Breast epithelium (tissue), 4 donors: ENCODE measurements around the gene DHX35. TPM values are rescaled to one million over a fixed set of nuclear protein-coding genes. Genes with fewer than 3 reads are reported as not detected.

ENCODE experiments used
- DNase-seq, 2 donors: peaks; one replicate each; pipeline ENCODE4 v3.0.0-alpha.2; 2019; ENCODE audit warnings: low spot score in 2 of 2
- H3K27ac ChIP-seq, 2 donors: fragments of 200-600 bp; sonication (generic) in 1 of 2; one replicate each; pipeline ENCODE4 v1.5.1; 2016 to 2019; ENCODE audit warnings: mild to moderate bottlenecking in 1 of 2
- H3K27me3 ChIP-seq, 2 donors: fragments of 200-600 bp; sonication (generic) in 1 of 2; one replicate each; pipeline versions ENCODE4 v1.5.1 to v1.6.0; 2017 to 2019; ENCODE audit warnings: control low read depth in 1 of 2, mild to moderate bottlenecking in 1 of 2
- H3K36me3 ChIP-seq: fragments of 200-600 bp; one replicate; pipeline ENCODE4 v1.5.1; 2019
- H3K4me1 ChIP-seq, 2 donors: fragments of 200-600 bp; sonication (generic); one replicate each; pipeline ENCODE4 v1.5.1; 2016 to 2019; ENCODE audit warnings: control low read depth in 1 of 2
- H3K4me3 ChIP-seq, 3 donors: fragments of 200-600 bp; sonication (generic); 1 replicate in 2 of 3; 2 replicates in 1 of 3; pipeline ENCODE4 v1.5.1; 2016 to 2019; ENCODE audit warnings: mild to moderate bottlenecking in 3 of 3, moderate library complexity in 2 of 3
- H3K9me3 ChIP-seq, 2 donors: fragments of 200-600 bp; sonication (generic) in 1 of 2; one replicate each; pipeline ENCODE4 v1.5.1; 2016 to 2019; ENCODE audit warnings: control low read depth in 1 of 2
- CTCF ChIP-seq, 3 donors: fragments of 450-650 bp; IDR thresholded peaks; one replicate each; pipeline ENCODE4 v1.5.1; 2016 to 2017; ENCODE audit warnings: antibody characterized with exemption in 3 of 3, mild to moderate bottlenecking in 3 of 3, moderate library complexity in 3 of 3
- POLR2A ChIP-seq: fragments of 450-650 bp; IDR thresholded peaks from one replicate; pipeline ENCODE4 v1.6.1; 2016; ENCODE audit warnings: antibody characterized with exemption, mild to moderate bottlenecking, moderate library complexity
- POLR2AphosphoS5 ChIP-seq, 3 donors: sonication (generic); formaldehyde crosslinking; IDR thresholded peaks; one replicate each; pipeline ENCODE4 v1.6.1; 2017; ENCODE audit warnings: antibody characterized with exemption in 3 of 3
- intact Hi-C: fragments of 100-400 bp; cut with DNase I; formaldehyde crosslinking; loops from one replicate; pipeline ENCODE4 v1.15.1; 2023; ENCODE audit warnings: low total_unique reads
- total RNA-seq, 3 donors: library from RNA; depleted of rRNA; stranded (reverse); fragments of >200 nt; gene quantifications; one replicate each; pipeline ENCODE4 v1.1.0, GENCODE V29; 2016

The DHX35 gene
- total RNA-seq, 3 donors from 2014 or later = 11.0 to 20.3 (median 20.1) TPM

GRCh38 chr20:39089029-39089428 is 126.9 kb downstream of the DHX35 start:
- no peak for TF ChIP-seq POLR2AphosphoS5 (IDR thresholded peaks at IDR 0.05)
- no peak for TF ChIP-seq POLR2A
- TF ChIP-seq CTCF (IDR thresholded peaks at IDR 0.05) = no peak
- Histone ChIP-seq H3K4me1 (no peaks in the 10 kb centered on the region), H3K9me3 (no peaks in the 10 kb centered on the region), H3K36me3 (no peaks in the 10 kb centered on the region), H3K27ac (no peak overlapping the region), H3K27me3 (no peaks in the 10 kb centered on the region), H3K4me3 (no peak overlapping the region)
- no peak for DNase-seq
- intact Hi-C loops = no loop called here

Other genes with a start within 250 kb of the DHX35 start
- gene SLC32A1, start 237.9 kb upstream of the DHX35 start, total RNA-seq = not detected
- 10 to 100 TPM in 2 of 3 donors, 1 to 10 TPM in 1; 8.5 to 15.4 (median 13.0) TPM for gene ACTR5, start 213.9 kb upstream of the DHX35 start, total RNA-seq
- 10 to 100 TPM in 1 of 3 donors, 1 to 10 TPM in 2; 3.7 to 10.8 (median 8.2) TPM for gene PPP1R16B, start 156.6 kb upstream of the DHX35 start, total RNA-seq
- gene FAM83D, start 35.9 kb upstream of the DHX35 start, total RNA-seq = under 1 TPM; 0.33 to 0.64 (median 0.59) TPM